Astrocyte of the spinal cord (primary cell): ENCODE measurements around the gene SMG1.
A peak's percentile ranks its signal among the peaks of the same experiment; 100 is the strongest.
"Not testable (repeated sequence)": the region's sequence is repeated elsewhere in the genome, so short reads cannot be mapped to it uniquely, and the experiment has no call there.

Experiments used
- DNase-seq: peaks from one replicate; pipeline ENCODE4 v3.0.0; 2011; ENCODE audit warnings: low read depth, low spot score
- H3K4me3 ChIP-seq: 2 replicates; pipeline ENCODE4 v1.5.1; 2011; ENCODE audit warnings: low read depth, mild to moderate bottlenecking, low read length, moderate library complexity
- CTCF ChIP-seq: IDR thresholded peaks from 2 replicates; pipeline ENCODE4 v1.5.1; 2012; ENCODE audit warnings: low read depth, mild to moderate bottlenecking, low read length, inconsistent platforms
- in situ Hi-C: cut with HindIII; loops from 2 replicates; pipeline ENCODE4 v1.10.0; 2017; ENCODE audit warnings: low sequenced_read_pairs

Gene SMG1

GRCh38 chr16:18925986-18926865, at the start of gene SMG1:
Gene SMG1, minus strand, starts transcription at chr16:18926408. Its CDS starts 367 bp downstream, at chr16:18926041.
- peak within 1 kb of the TSS; percentile 64 for H3K4me3 ChIP-seq
- in situ Hi-C loops = not testable (repeated sequence)
- peak; percentile 92 for DNase-seq

- DNase-seq = no peak
- no peak overlapping the region for H3K4me3 ChIP-seq
- no peak for TF ChIP-seq CTCF
- in situ Hi-C loops = no loop called here
These were observed 48.9 kb upstream of the SMG1 start for GRCh38 chr16:18975109-18975508.

- in situ Hi-C loops = no loop called here
- no peak for TF ChIP-seq CTCF
- no peak for DNase-seq
- no peak overlapping the region for H3K4me3 ChIP-seq
These were observed 43.6 kb upstream of the SMG1 start for GRCh38 chr16:18969855-18970240.

- in situ Hi-C loops = no loop called here
- peak; percentile 68 for DNase-seq
- H3K4me3 ChIP-seq = peak overlapping the region; percentile 34
- peak; percentile 86 for TF ChIP-seq CTCF
These were observed 43.0 kb upstream of the SMG1 start for GRCh38 chr16:18969050-18969854.

GRCh38 chr16:18966791-18967190, 40.6 kb upstream of the SMG1 start:
- no peak for TF ChIP-seq CTCF
- no peak overlapping the region for H3K4me3 ChIP-seq
- DNase-seq = no peak
- in situ Hi-C loops = no loop called here

- in situ Hi-C loops = no loop called here
- TF ChIP-seq CTCF = no peak
- DNase-seq = no peak
- H3K4me3 ChIP-seq = no peak overlapping the region
These were observed 39.3 kb upstream of the SMG1 start for GRCh38 chr16:18965555-18965954.

- in situ Hi-C loops = no loop called here
- H3K4me3 ChIP-seq = no peak overlapping the region
- TF ChIP-seq CTCF = no peak
- peak; percentile 7 for DNase-seq
These were observed 32.9 kb upstream of the SMG1 start for GRCh38 chr16:18959031-18959505.
